PC-3 (cell line): ENCODE measurements around the gene GON7.

Experiments used
- EZH2phosphoT487 ChIP-seq: fragments of 300-600 bp; sonication (generic); IDR thresholded peaks from 2 replicates; pipeline ENCODE4 v1.6.1; 2018; ENCODE audit warnings: mild to moderate bottlenecking, antibody characterized with exemption, low read length, borderline replicate concordance
- TF ChIP-seq, protein P1 (sequence below): fragments of 300-600 bp; sonication (generic); conservative IDR thresholded peaks from 2 replicates; pipeline ENCODE4 v1.5.1; 2017; ENCODE audit warnings: antibody characterized with exemption, low read depth, mild to moderate bottlenecking, low read length

DNA sequence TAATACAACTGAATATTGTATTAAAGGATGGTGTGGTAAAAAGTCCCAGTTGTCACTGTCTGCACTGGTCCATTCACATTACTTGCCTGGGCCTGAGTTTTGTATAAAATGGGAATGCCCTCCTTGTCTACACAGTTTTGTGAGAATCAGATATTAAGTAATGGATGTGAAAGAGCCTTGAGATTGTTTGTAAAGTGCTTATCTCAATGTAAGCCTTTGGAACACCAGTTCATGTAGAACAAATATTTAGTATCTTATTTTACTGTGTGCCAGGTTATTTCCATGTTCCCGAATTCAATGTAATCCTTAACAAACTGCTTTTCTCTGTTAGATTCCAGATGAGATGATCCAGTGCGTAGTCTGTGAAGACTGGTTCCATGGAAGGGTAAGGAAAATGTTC lies 7.7 kb upstream of the GON7 start:
- TF ChIP-seq, protein P1, sequence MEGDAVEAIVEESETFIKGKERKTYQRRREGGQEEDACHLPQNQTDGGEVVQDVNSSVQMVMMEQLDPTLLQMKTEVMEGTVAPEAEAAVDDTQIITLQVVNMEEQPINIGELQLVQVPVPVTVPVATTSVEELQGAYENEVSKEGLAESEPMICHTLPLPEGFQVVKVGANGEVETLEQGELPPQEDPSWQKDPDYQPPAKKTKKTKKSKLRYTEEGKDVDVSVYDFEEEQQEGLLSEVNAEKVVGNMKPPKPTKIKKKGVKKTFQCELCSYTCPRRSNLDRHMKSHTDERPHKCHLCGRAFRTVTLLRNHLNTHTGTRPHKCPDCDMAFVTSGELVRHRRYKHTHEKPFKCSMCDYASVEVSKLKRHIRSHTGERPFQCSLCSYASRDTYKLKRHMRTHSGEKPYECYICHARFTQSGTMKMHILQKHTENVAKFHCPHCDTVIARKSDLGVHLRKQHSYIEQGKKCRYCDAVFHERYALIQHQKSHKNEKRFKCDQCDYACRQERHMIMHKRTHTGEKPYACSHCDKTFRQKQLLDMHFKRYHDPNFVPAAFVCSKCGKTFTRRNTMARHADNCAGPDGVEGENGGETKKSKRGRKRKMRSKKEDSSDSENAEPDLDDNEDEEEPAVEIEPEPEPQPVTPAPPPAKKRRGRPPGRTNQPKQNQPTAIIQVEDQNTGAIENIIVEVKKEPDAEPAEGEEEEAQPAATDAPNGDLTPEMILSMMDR, result no peak
- TF ChIP-seq EZH2phosphoT487, result no peak
